ENCODE data around the gene BLACAT1. TPM values are rescaled to one million over a fixed set of nuclear protein-coding genes. Genes with fewer than 3 reads are reported as not detected.
"Not testable (repeated sequence)": the region's sequence is repeated elsewhere in the genome, so short reads cannot be mapped to it uniquely, and the experiment has no call there.

Gene BLACAT1
- total RNA-seq, 2 experiments from 2014 or later = 0.25 to 0.32 TPM

GRCh38 chr1:205482587-205482986 lies 26.7 kb upstream of the BLACAT1 start:
- not testable (repeated sequence) for H3K27ac Mint-ChIP-seq; H3K36me3 Mint-ChIP-seq (ENCODE audit: low read depth); H3K9me3 Mint-ChIP-seq (ENCODE audit: low read depth); DNase-seq; H3K4me3 Mint-ChIP-seq; ATAC-seq
- Mint-ChIP-seq H3K27me3 (peaks cover 43% of the 10 kb centered on the region), H3K4me1 (peaks cover 21% of the 10 kb centered on the region)
- intact Hi-C loops (cut with DNase I, micrococcal nuclease) = loop anchor here in 1 of 2 experiments (5.0 kb wide), 1 partner anchor 40 kb away; no protein-coding TSS in a partner anchor
- ChIA-PET CTCF (interaction anchor here (0.6 to 2.2 kb wide), 6 partner anchors 10 to 128 kb away, joined by 3 to 9 read pairs (median 6); no protein-coding TSS in a partner anchor), POLR2A (interaction anchor here (0.8 kb wide), 1 partner anchor 57 kb away, joined by 3 read pairs; no protein-coding TSS in a partner anchor)

- POLR2A ChIA-PET = interaction anchor here (0.6 to 0.8 kb wide), 2 partner anchors 56 to 85 kb away, joined by 3 to 6 read pairs; no protein-coding TSS in a partner anchor
- no peak overlapping the region for H3K4me3 Mint-ChIP-seq
- intact Hi-C loops (cut with DNase I, micrococcal nuclease) = loop anchor here in 1 of 2 experiments (5.0 kb wide), 1 partner anchor 39 kb away; no protein-coding TSS in a partner anchor
- peaks cover 21% of the 10 kb centered on the region for H3K4me1 Mint-ChIP-seq
- CTCF ChIA-PET = interaction anchor here (0.6 to 2.2 kb wide), 7 partner anchors 11 to 128 kb away, joined by 3 to 7 read pairs (median 3); no protein-coding TSS in a partner anchor
- H3K27ac Mint-ChIP-seq = no peak overlapping the region
- peaks cover 44% of the 10 kb centered on the region for H3K27me3 Mint-ChIP-seq
- ATAC-seq = no peak
- DNase-seq = no peak
- H3K36me3 Mint-ChIP-seq (ENCODE audit: low read depth) = no peaks in the 10 kb centered on the region
- H3K9me3 Mint-ChIP-seq (ENCODE audit: low read depth) = no peaks in the 10 kb centered on the region
Measured at GRCh38 chr1:205481629-205482151, 25.8 kb upstream of the BLACAT1 start.

GRCh38 chr1:205481218-205481617 lies 25.4 kb upstream of the BLACAT1 start:
- DNase-seq (no peak), ATAC-seq (no peak)
- intact Hi-C loops (cut with DNase I, micrococcal nuclease) = loop anchor here in 1 of 2 experiments (5.0 kb wide), 1 partner anchor 39 kb away; no protein-coding TSS in a partner anchor
- H3K9me3 Mint-ChIP-seq (ENCODE audit: low read depth) = no peaks in the 10 kb centered on the region
- ChIA-PET CTCF (interaction anchor here (0.6 to 2.2 kb wide), 7 partner anchors 11 to 127 kb away, joined by 3 to 7 read pairs (median 3); no protein-coding TSS in a partner anchor), POLR2A (interaction anchor here (0.6 kb wide), 1 partner anchor 86 kb away, joined by 6 read pairs; no protein-coding TSS in a partner anchor)
- no peaks in the 10 kb centered on the region for H3K36me3 Mint-ChIP-seq (ENCODE audit: low read depth)
- H3K4me1 Mint-ChIP-seq = peaks cover 21% of the 10 kb centered on the region
- H3K27me3 Mint-ChIP-seq = peaks cover 45% of the 10 kb centered on the region
- no peak overlapping the region for H3K27ac Mint-ChIP-seq
- no peak overlapping the region for H3K4me3 Mint-ChIP-seq

GRCh38 chr1:205480349-205480985 lies 24.6 kb upstream of the BLACAT1 start:
- intact Hi-C loops (cut with DNase I, micrococcal nuclease) = loop anchor here in 1 of 2 experiments (5.0 kb wide), 1 partner anchor 38 kb away; no protein-coding TSS in a partner anchor
- Mint-ChIP-seq H3K36me3 (ENCODE audit: low read depth) (no peaks in the 10 kb centered on the region), H3K9me3 (ENCODE audit: low read depth) (peaks cover 5% of the 10 kb centered on the region), H3K4me1 (peaks cover 21% of the 10 kb centered on the region), H3K27ac (no peak overlapping the region), H3K27me3 (peaks cover 48% of the 10 kb centered on the region), H3K4me3 (no peak overlapping the region)
- ATAC-seq = peak; percentile 81
- CTCF ChIA-PET = interaction anchor here (0.6 to 9.0 kb wide), 7 partner anchors 6 to 295 kb away, joined by 3 to 70 read pairs (median 3); partner anchors contain the start of gene RAB29
- POLR2A ChIA-PET = interaction anchor here (0.6 to 0.7 kb wide), 2 partner anchors 240 to 461 kb away, joined by 3 to 7 read pairs; no protein-coding TSS in a partner anchor
- DNase-seq = peak; percentile 76

GRCh38 chr1:205478985-205479384 lies 23.1 kb upstream of the BLACAT1 start:
- POLR2A ChIA-PET; ATAC-seq; intact Hi-C loops (cut with DNase I, micrococcal nuclease); DNase-seq; H3K4me3 Mint-ChIP-seq; H3K27ac Mint-ChIP-seq; H3K36me3 Mint-ChIP-seq (ENCODE audit: low read depth): not testable (repeated sequence)
- CTCF ChIA-PET = interaction anchor here (0.5 to 9.0 kb wide), 3 partner anchors 8 to 501 kb away, joined by 3 to 70 read pairs (median 4); no protein-coding TSS in a partner anchor
- Mint-ChIP-seq H3K27me3 (peaks cover 52% of the 10 kb centered on the region), H3K9me3 (ENCODE audit: low read depth) (peaks cover 15% of the 10 kb centered on the region), H3K4me1 (peaks cover 21% of the 10 kb centered on the region)

GRCh38 chr1:205477759-205478247 lies 22.0 kb upstream of the BLACAT1 start:
- H3K9me3 Mint-ChIP-seq (ENCODE audit: low read depth) = peaks cover 15% of the 10 kb centered on the region
- H3K36me3 Mint-ChIP-seq (ENCODE audit: low read depth) = peaks cover 3% of the 10 kb centered on the region
- peaks cover 50% of the 10 kb centered on the region for H3K27me3 Mint-ChIP-seq
- peaks cover 21% of the 10 kb centered on the region for H3K4me1 Mint-ChIP-seq
- DNase-seq = no peak
- ChIA-PET CTCF (interaction anchor here (1.0 to 9.0 kb wide), 3 partner anchors 9 to 46 kb away, joined by 3 to 70 read pairs (median 5); no protein-coding TSS in a partner anchor), POLR2A (no interaction called here)
- no peak overlapping the region for H3K27ac Mint-ChIP-seq
- ATAC-seq = no peak
- intact Hi-C loops (cut with DNase I, micrococcal nuclease) = no loop called here
- no peak overlapping the region for H3K4me3 Mint-ChIP-seq

- Mint-ChIP-seq H3K9me3 (ENCODE audit: low read depth) (peaks cover 15% of the 10 kb centered on the region), H3K27ac (no peak overlapping the region), H3K4me1 (peaks cover 21% of the 10 kb centered on the region), H3K27me3 (peaks cover 51% of the 10 kb centered on the region), H3K36me3 (ENCODE audit: low read depth) (peaks cover 3% of the 10 kb centered on the region), H3K4me3 (no peak overlapping the region)
- ATAC-seq (no peak), DNase-seq (no peak)
- intact Hi-C loops (cut with DNase I, micrococcal nuclease) = no loop called here
- POLR2A ChIA-PET = no interaction called here
- CTCF ChIA-PET = interaction anchor here (9.0 kb wide), 1 partner anchor 9 kb away, joined by 70 read pairs; no protein-coding TSS in a partner anchor
Measured at GRCh38 chr1:205477121-205477758, 21.4 kb upstream of the BLACAT1 start.

- Mint-ChIP-seq H3K27me3 (peaks cover 50% of the 10 kb centered on the region), H3K36me3 (ENCODE audit: low read depth) (peaks cover 3% of the 10 kb centered on the region), H3K4me3 (no peak overlapping the region), H3K27ac (no peak overlapping the region), H3K4me1 (peaks cover 21% of the 10 kb centered on the region), H3K9me3 (ENCODE audit: low read depth) (peaks cover 15% of the 10 kb centered on the region)
- CTCF ChIA-PET = interaction anchor here (0.9 to 9.0 kb wide), 4 partner anchors 10 to 46 kb away, joined by 3 to 70 read pairs (median 3); no protein-coding TSS in a partner anchor
- no peak for ATAC-seq
- intact Hi-C loops (cut with DNase I, micrococcal nuclease) = no loop called here
- no peak for DNase-seq
- POLR2A ChIA-PET = no interaction called here
Measured at GRCh38 chr1:205476648-205477047, 20.8 kb upstream of the BLACAT1 start.

- Mint-ChIP-seq H3K27ac (no peak overlapping the region), H3K36me3 (ENCODE audit: low read depth) (peaks cover 3% of the 10 kb centered on the region), H3K9me3 (ENCODE audit: low read depth) (peaks cover 15% of the 10 kb centered on the region), H3K4me1 (peaks cover 14% of the 10 kb centered on the region), H3K4me3 (no peak overlapping the region), H3K27me3 (peaks cover 44% of the 10 kb centered on the region)
- DNase-seq (no peak), ATAC-seq (no peak)
- intact Hi-C loops (cut with DNase I, micrococcal nuclease) = no loop called here
- ChIA-PET POLR2A (no interaction called here), CTCF (interaction anchor here (0.6 to 9.0 kb wide), 11 partner anchors 11 to 220 kb away, joined by 3 to 70 read pairs (median 3); no protein-coding TSS in a partner anchor)
Measured at GRCh38 chr1:205475855-205476254, 20.0 kb upstream of the BLACAT1 start.

GRCh38 chr1:205474571-205474970 lies 18.7 kb upstream of the BLACAT1 start:
- no peak overlapping the region for H3K27ac Mint-ChIP-seq
- peaks cover 1% of the 10 kb centered on the region for H3K4me1 Mint-ChIP-seq
- CTCF ChIA-PET = interaction anchor here (0.8 to 9.0 kb wide), 4 partner anchors 12 to 121 kb away, joined by 3 to 70 read pairs (median 4); no protein-coding TSS in a partner anchor
- no peak for ATAC-seq
- peaks cover 3% of the 10 kb centered on the region for H3K36me3 Mint-ChIP-seq (ENCODE audit: low read depth)
- POLR2A ChIA-PET = no interaction called here
- peaks cover 15% of the 10 kb centered on the region for H3K9me3 Mint-ChIP-seq (ENCODE audit: low read depth)
- intact Hi-C loops (cut with DNase I, micrococcal nuclease) = no loop called here
- no peak for DNase-seq
- H3K27me3 Mint-ChIP-seq = peaks cover 36% of the 10 kb centered on the region
- H3K4me3 Mint-ChIP-seq = no peak overlapping the region

- peaks cover 15% of the 10 kb centered on the region for H3K9me3 Mint-ChIP-seq (ENCODE audit: low read depth)
- peaks cover 3% of the 10 kb centered on the region for H3K36me3 Mint-ChIP-seq (ENCODE audit: low read depth)
- CTCF ChIA-PET = interaction anchor here (0.8 to 9.0 kb wide), 3 partner anchors 13 to 120 kb away, joined by 3 to 70 read pairs (median 3); no protein-coding TSS in a partner anchor
- H3K27ac Mint-ChIP-seq = no peak overlapping the region
- no peak overlapping the region for H3K4me3 Mint-ChIP-seq
- POLR2A ChIA-PET = no interaction called here
- no peak for ATAC-seq
- intact Hi-C loops (cut with DNase I, micrococcal nuclease) = no loop called here
- no peaks in the 10 kb centered on the region for H3K4me1 Mint-ChIP-seq
- no peak for DNase-seq
- peaks cover 35% of the 10 kb centered on the region for H3K27me3 Mint-ChIP-seq
Measured at GRCh38 chr1:205473966-205474365, 18.1 kb upstream of the BLACAT1 start.
